HepG2 (cell line): ENCODE data around the gene UCKL1. TPM values are rescaled to one million over a fixed set of nuclear protein-coding genes. Genes with fewer than 3 reads are reported as not detected.
A peak's percentile ranks its signal among the peaks of the same experiment; 100 is the strongest.

Experiments used
- ATRX ChIP-seq: sonication (generic); formaldehyde crosslinking; IDR thresholded peaks from 2 replicates; pipeline ENCODE4 v1.4.0; 2020; ENCODE audit warnings: missing genetic modification reagents, borderline replicate concordance
- CBX1 ChIP-seq: IDR thresholded peaks from one replicate; pipeline ENCODE4 v1.6.1; 2016; ENCODE audit warnings: antibody characterized with exemption, low read depth
- EZH2 ChIP-seq: conservative IDR thresholded peaks from 2 replicates; pipeline ENCODE4 v1.6.1; 2012; ENCODE audit warnings: mild to moderate bottlenecking, low read depth, low read length, moderate library complexity
- GATAD1 ChIP-seq: IDR thresholded peaks from 2 replicates; pipeline ENCODE4 v1.6.1; 2016; ENCODE audit warnings: missing genetic modification reagents, missing compliant biosample characterization
- HNRNPLL ChIP-seq: fragments of 200-400 bp; formaldehyde crosslinking; IDR thresholded peaks from 2 replicates; pipeline ENCODE4 v1.6.1; 2017; ENCODE audit warnings: mild to moderate bottlenecking, low read depth, low read length; ENCODE audit not compliant: poor library complexity, severe bottlenecking
- PHF5A ChIP-seq: IDR thresholded peaks from one replicate; pipeline ENCODE4 v1.6.1; 2018; ENCODE audit warnings: low read depth, missing genetic modification reagents; ENCODE audit not compliant: unreplicated experiment
- RBAK ChIP-seq: sonication (generic); formaldehyde crosslinking; IDR thresholded peaks from 2 replicates; pipeline ENCODE4 v1.5.1; 2020; ENCODE audit warnings: mild to moderate bottlenecking, missing genetic modification reagents
- SYNCRIP ChIP-seq: fragments of 200-400 bp; formaldehyde crosslinking; IDR thresholded peaks from 2 replicates; pipeline ENCODE4 v1.6.1; 2018; ENCODE audit warnings: mild to moderate bottlenecking, low read depth, low read length; ENCODE audit not compliant: insufficient read depth
- TBL1XR1 ChIP-seq: fragments of 150-350 bp; IDR thresholded peaks from 2 replicates; pipeline ENCODE4 v1.6.1; 2014; ENCODE audit warnings: borderline replicate concordance, low read length; ENCODE audit not compliant: partially characterized antibody
- TEAD2 ChIP-seq: sonication (generic); formaldehyde crosslinking; IDR thresholded peaks from 2 replicates; pipeline ENCODE4 v1.9.0; 2021; ENCODE audit warnings: missing genetic modification reagents
- THAP11 ChIP-seq: IDR thresholded peaks from 2 replicates; pipeline ENCODE4 v1.6.1; 2016; ENCODE audit warnings: missing biosample characterization, missing genetic modification reagents
- YY1 ChIP-seq: IDR thresholded peaks from 2 replicates; pipeline ENCODE4 v1.6.1; 2011; ENCODE audit warnings: low read length, low read depth, moderate library complexity, mild to moderate bottlenecking; ENCODE audit not compliant: insufficient read depth, insufficient replicate concordance
- ZBTB33 ChIP-seq: sonication (generic); formaldehyde crosslinking; IDR thresholded peaks from 2 replicates; pipeline ENCODE4 v1.4.0; 2020; ENCODE audit warnings: missing genetic modification reagents
- ZBTB49 ChIP-seq: sonication (generic); formaldehyde crosslinking; IDR thresholded peaks from 2 replicates; pipeline ENCODE4 v1.4.0; 2020; ENCODE audit warnings: missing genetic modification reagents, borderline replicate concordance
- ZMYM4 ChIP-seq: sonication (generic); formaldehyde crosslinking; IDR thresholded peaks from 2 replicates; pipeline ENCODE4 v1.8.1; 2023; ENCODE audit warnings: mild to moderate bottlenecking, missing genetic modification reagents
- ZNF281 ChIP-seq: sonication (generic); formaldehyde crosslinking; IDR thresholded peaks from 2 replicates; pipeline ENCODE4 v1.4.0; 2020; ENCODE audit warnings: missing genetic modification reagents, borderline replicate concordance
- ZNF543 ChIP-seq: sonication (generic); formaldehyde crosslinking; IDR thresholded peaks from 2 replicates; pipeline ENCODE4 v1.4.0; 2020; ENCODE audit warnings: mild to moderate bottlenecking, missing genetic modification reagents
- ZNF704 ChIP-seq: sonication (generic); formaldehyde crosslinking; IDR thresholded peaks from 2 replicates; pipeline ENCODE4 v1.8.1; 2023; ENCODE audit warnings: mild to moderate bottlenecking, inconsistent platforms, moderate library complexity, missing genetic modification reagents, borderline replicate concordance
- polyA plus RNA-seq, 8 experiments: library from polyadenylated mRNA; depleted of rRNA in 3 of 8; stranded (reverse) in 7 of 8; unstranded in 1 of 8; fragments of >200 nt; fragmentation: Illumina TruSeq in 4 of 8; extraction: Trizol in 4 of 8; gene quantifications; 2 replicates each; pipeline versions ENCODE4 v1.2.1 to v1.2.3, GENCODE V29; 2011 to 2016; ENCODE audit warnings: low read depth in 4 of 8, missing spikeins in 1 of 8, mixed read lengths in 1 of 8; ENCODE audit not compliant: insufficient read depth in 1 of 8
- total RNA-seq, 5 experiments: library from RNA; depleted of rRNA; stranded (reverse); fragments of >200 nt; fragmentation: Illumina TruSeq; extraction: Trizol; gene quantifications; 2 replicates each; pipeline ENCODE4 v1.2.3, GENCODE V29; 2016; ENCODE audit warnings: low read depth in 1 of 5

UCKL1 gene
- total and polyA plus RNA-seq, 2 of the 13 experiments (the other 11 are each of a cell fraction or from before 2014, with no cell fraction given) = 50.2 to 126 TPM

- TF ChIP-seq ZNF281 = peak; percentile 86
- TF ChIP-seq TEAD2 = peak; percentile 98
- TF ChIP-seq THAP11 (CRISPR knock-in tag) = peak; percentile 99
- TF ChIP-seq CBX1 = peak; percentile 87
- no peak for TF ChIP-seq PHF5A (CRISPR knock-in tag)
- peak; percentile 53 for TF ChIP-seq ZBTB49
- peak; percentile 84 for TF ChIP-seq GATAD1 (CRISPR knock-in tag)
- TF ChIP-seq RBAK (CRISPR knock-in tag) = no peak; the same call in 1 of the 2 replicates
- peak; percentile 60 for TF ChIP-seq HNRNPLL
- TF ChIP-seq TBL1XR1 = peak; percentile 88
- TF ChIP-seq ZNF543 = peak; percentile 99
- peak; percentile 100 for TF ChIP-seq ZNF704
- peak; percentile 57 for TF ChIP-seq ZBTB33 (CRISPR knock-in tag)
- no peak for TF ChIP-seq EZH2
- 0 out of 2 replicates have a peak, but pooled peaks have one; percentile 13 for TF ChIP-seq ATRX (CRISPR knock-in tag)
- no peak for TF ChIP-seq SYNCRIP
- peak; percentile 93 for TF ChIP-seq YY1
- TF ChIP-seq ZMYM4 (CRISPR knock-in tag) = peak; percentile 92
These were observed at the start of gene UCKL1 (continued) for GRCh38 chr20:63955827-63956663.
